Left ventricle myocardium inferior (tissue), 1 donor: Measurements from ENCODE around the gene CFAP126. TPM values are rescaled to one million over a fixed set of nuclear protein-coding genes. Genes with fewer than 3 reads are reported as not detected.

ENCODE experiments used
- DNase-seq: peaks from one replicate; pipeline ENCODE4 v3.0.0-alpha.2; 2020
- H3K27ac ChIP-seq: fragments of 200-600 bp; replicated peaks from 2 replicates; pipeline ENCODE4 v1.8.0; 2021
- H3K27me3 ChIP-seq: fragments of 200-600 bp; 2 replicates; pipeline ENCODE4 v1.8.0; 2021; ENCODE audit warnings: low read depth
- H3K36me3 ChIP-seq: fragments of 200-600 bp; 2 replicates; pipeline ENCODE4 v1.8.0; 2021
- H3K4me1 ChIP-seq: fragments of 200-600 bp; 2 replicates; pipeline ENCODE4 v1.8.0; 2021
- H3K4me3 ChIP-seq: fragments of 200-600 bp; 2 replicates; pipeline ENCODE4 v1.8.0; 2021; ENCODE audit warnings: mild to moderate bottlenecking, moderate library complexity
- H3K9me3 ChIP-seq: fragments of 200-600 bp; replicated peaks from 2 replicates; pipeline ENCODE4 v1.8.0; 2021
- intact Hi-C: fragments of 100-400 bp; cut with micrococcal nuclease; formaldehyde crosslinking; loops from one replicate; pipeline ENCODE4 v1.11.0; 2022
- total RNA-seq: library from RNA; stranded (reverse); fragmentation: NEBNext Ultra II Directional; extraction: Animal tissue kit (Norgen Biotek cat#: 25700); gene quantifications from one replicate; pipeline ENCODE4 v1.2.1, GENCODE V29; 2021
- TF ChIP-seq, protein P1 (sequence below): fragments of 200-600 bp; IDR thresholded peaks from 2 replicates; pipeline ENCODE4 v1.8.0; 2021; ENCODE audit warnings: antibody characterized with exemption, mild to moderate bottlenecking, borderline replicate concordance
- donor health status: DM: no; HTN: yes; CAD: no; lungs with severe emphysema.

The CFAP126 gene
- total RNA-seq, 1 donor from 2014 or later: not detected

- no peak overlapping the region for H3K4me3 ChIP-seq
- TF ChIP-seq, protein P1, sequence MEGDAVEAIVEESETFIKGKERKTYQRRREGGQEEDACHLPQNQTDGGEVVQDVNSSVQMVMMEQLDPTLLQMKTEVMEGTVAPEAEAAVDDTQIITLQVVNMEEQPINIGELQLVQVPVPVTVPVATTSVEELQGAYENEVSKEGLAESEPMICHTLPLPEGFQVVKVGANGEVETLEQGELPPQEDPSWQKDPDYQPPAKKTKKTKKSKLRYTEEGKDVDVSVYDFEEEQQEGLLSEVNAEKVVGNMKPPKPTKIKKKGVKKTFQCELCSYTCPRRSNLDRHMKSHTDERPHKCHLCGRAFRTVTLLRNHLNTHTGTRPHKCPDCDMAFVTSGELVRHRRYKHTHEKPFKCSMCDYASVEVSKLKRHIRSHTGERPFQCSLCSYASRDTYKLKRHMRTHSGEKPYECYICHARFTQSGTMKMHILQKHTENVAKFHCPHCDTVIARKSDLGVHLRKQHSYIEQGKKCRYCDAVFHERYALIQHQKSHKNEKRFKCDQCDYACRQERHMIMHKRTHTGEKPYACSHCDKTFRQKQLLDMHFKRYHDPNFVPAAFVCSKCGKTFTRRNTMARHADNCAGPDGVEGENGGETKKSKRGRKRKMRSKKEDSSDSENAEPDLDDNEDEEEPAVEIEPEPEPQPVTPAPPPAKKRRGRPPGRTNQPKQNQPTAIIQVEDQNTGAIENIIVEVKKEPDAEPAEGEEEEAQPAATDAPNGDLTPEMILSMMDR: peak; percentile 74
- H3K36me3 ChIP-seq: no peaks in the 10 kb centered on the region
- H3K27me3 ChIP-seq: no peaks in the 10 kb centered on the region
- peaks cover 8% of the 10 kb centered on the region for H3K4me1 ChIP-seq
- H3K9me3 ChIP-seq: no peaks in the 10 kb centered on the region
- intact Hi-C loops: loop anchor here (10.0 kb wide), 1 partner anchor 158 kb away; the partner anchor contains the start of genes APOA2 and TOMM40L
- no peak for DNase-seq
- H3K27ac ChIP-seq: peak overlapping the region; percentile 41
These were observed 14.7 kb upstream of the CFAP126 start for GRCh38 chr1:161382214-161383019.

- Histone ChIP-seq H3K27ac (no peak overlapping the region), H3K9me3 (no peaks in the 10 kb centered on the region), H3K27me3 (no peaks in the 10 kb centered on the region), H3K36me3 (no peaks in the 10 kb centered on the region), H3K4me3 (no peak overlapping the region), H3K4me1 (peaks cover 8% of the 10 kb centered on the region)
- DNase-seq: no peak
- intact Hi-C loops: loop anchor here (10.0 kb wide), 1 partner anchor 157 kb away; the partner anchor contains the start of genes APOA2 and TOMM40L
- TF ChIP-seq, protein P1: no peak
These were observed 14.0 kb upstream of the CFAP126 start for GRCh38 chr1:161381707-161382106.

- DNase-seq: peak; percentile 35
- H3K4me3 ChIP-seq: peak overlapping the region; percentile 28
- TF ChIP-seq, protein P1: no peak
- H3K36me3 ChIP-seq: no peaks in the 10 kb centered on the region
- no peaks in the 10 kb centered on the region for H3K9me3 ChIP-seq
- intact Hi-C loops: no loop called here
- no peaks in the 10 kb centered on the region for H3K27me3 ChIP-seq
- H3K4me1 ChIP-seq: peaks cover 8% of the 10 kb centered on the region
- no peak overlapping the region for H3K27ac ChIP-seq
These were observed 11.4 kb upstream of the CFAP126 start for GRCh38 chr1:161379071-161379470.

DNA sequence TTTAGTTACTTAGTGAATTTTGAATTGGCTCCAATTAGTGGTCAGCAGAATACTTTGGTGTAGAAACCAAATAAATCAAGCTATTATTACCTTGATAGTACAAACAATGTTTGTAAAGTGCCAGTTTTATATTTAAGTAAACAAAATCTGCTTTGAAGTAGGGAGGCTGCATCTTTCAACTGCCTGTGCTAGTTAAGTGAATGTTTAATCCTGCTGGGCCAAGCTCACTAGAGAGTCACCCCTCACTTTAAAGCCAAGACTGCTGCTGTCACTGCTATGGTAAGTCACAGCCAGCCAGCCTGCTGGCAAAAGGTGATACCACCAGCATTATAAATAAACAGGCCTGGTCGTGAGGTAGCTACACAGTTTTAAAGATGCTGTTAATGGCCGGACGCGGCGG is 10.3 kb upstream of the CFAP126 start:
- H3K9me3 ChIP-seq: no peaks in the 10 kb centered on the region
- intact Hi-C loops: no loop called here
- no peak overlapping the region for H3K27ac ChIP-seq
- H3K4me1 ChIP-seq: peaks cover 8% of the 10 kb centered on the region
- H3K4me3 ChIP-seq: no peak overlapping the region
- H3K36me3 ChIP-seq: no peaks in the 10 kb centered on the region
- DNase-seq: no peak
- no peaks in the 10 kb centered on the region for H3K27me3 ChIP-seq
- TF ChIP-seq, protein P1: no peak

DNA sequence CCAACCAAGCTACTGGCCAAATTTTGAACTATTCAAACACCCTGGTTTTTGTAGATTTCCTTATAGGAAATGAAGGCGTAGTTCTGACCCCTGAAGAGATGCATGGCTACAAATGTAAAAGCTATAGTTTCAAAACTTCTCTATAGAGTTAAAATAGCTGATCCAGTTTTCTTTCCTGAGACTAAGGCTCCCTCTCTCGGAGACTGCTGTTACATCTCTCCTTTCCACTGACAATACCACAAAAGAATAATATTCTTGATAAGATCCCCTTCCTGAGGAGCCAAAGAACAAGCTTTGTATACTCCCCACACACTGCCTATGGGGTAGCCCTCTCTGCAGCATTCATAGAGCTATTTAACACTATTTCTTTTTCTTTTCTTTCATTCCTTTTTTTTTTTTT is 6.7 kb upstream of the CFAP126 start:
- Histone ChIP-seq H3K27ac (no peak overlapping the region), H3K4me3 (no peak overlapping the region), H3K4me1 (no peaks in the 10 kb centered on the region), H3K9me3 (no peaks in the 10 kb centered on the region), H3K27me3 (no peaks in the 10 kb centered on the region), H3K36me3 (no peaks in the 10 kb centered on the region)
- no peak for DNase-seq
- intact Hi-C loops: no loop called here
- TF ChIP-seq, protein P1: no peak
